ENCODE data around the gene RNF148.

Gene RNF148

DNA sequence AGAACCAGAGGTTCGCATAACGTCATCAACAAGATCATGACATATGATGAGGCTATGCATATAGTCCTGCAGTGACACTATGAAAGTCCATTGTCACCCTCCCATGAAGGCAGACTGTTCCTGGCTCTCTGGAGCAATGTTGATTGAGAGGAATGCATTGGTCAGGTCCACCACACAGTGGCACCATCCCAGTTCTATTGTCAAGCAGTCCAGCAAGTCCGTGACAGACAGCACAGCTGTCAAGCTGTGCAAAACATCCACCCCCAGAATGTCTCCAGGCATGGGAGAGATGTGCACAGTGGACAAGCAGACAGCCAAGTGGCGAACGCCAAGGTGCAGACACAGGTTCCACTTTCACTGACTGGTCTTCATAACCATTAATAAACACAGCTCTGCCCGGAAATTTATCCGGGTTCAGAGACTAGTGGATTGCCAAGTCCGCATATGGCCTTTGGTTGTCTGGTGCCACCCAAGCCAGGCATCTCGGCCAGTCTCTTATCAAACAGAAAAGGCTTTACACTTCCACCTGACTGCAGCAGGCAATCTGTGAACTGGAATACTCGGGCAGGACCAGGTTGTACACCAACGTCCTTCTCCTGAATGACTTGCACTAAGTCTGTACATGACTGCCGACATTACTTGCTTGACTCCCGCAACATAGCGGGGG, 11.0 kb downstream of the RNF148 start:
- H3F3A ChIP-seq (ENCODE audit: insufficient read depth, low read length) = no peaks in the 10 kb centered on the region
- no peak overlapping the region for H2AFZ ChIP-seq (ENCODE audit: low read length)
- H4K20me1 ChIP-seq (ENCODE audit: insufficient read depth, low read length) = no peaks in the 10 kb centered on the region
- no peaks in the 10 kb centered on the region for H3K9me3 ChIP-seq (replicated peaks; ENCODE audit: insufficient read depth, low read length)
- TF ChIP-seq, protein P1, sequence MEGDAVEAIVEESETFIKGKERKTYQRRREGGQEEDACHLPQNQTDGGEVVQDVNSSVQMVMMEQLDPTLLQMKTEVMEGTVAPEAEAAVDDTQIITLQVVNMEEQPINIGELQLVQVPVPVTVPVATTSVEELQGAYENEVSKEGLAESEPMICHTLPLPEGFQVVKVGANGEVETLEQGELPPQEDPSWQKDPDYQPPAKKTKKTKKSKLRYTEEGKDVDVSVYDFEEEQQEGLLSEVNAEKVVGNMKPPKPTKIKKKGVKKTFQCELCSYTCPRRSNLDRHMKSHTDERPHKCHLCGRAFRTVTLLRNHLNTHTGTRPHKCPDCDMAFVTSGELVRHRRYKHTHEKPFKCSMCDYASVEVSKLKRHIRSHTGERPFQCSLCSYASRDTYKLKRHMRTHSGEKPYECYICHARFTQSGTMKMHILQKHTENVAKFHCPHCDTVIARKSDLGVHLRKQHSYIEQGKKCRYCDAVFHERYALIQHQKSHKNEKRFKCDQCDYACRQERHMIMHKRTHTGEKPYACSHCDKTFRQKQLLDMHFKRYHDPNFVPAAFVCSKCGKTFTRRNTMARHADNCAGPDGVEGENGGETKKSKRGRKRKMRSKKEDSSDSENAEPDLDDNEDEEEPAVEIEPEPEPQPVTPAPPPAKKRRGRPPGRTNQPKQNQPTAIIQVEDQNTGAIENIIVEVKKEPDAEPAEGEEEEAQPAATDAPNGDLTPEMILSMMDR (IDR thresholded peaks at IDR 0.05; ENCODE audit: low read length) = no peak
- TF ChIP-seq EZH2 (optimal IDR thresholded peaks at IDR 0.05; ENCODE audit: low read depth, low read length) (no peak), EZH2phosphoT487 (IDR thresholded peaks at IDR 0.05; ENCODE audit: low read length) (no peak)
- no peak overlapping the region for H3K4me3 ChIP-seq (ENCODE audit: low read length)
- H3K27me3 ChIP-seq (replicated peaks; ENCODE audit: insufficient read depth, low read length) = no peaks in the 10 kb centered on the region
- H3K4me2 ChIP-seq (ENCODE audit: low read depth, low read length) = no peak overlapping the region
- peaks cover 10% of the 10 kb centered on the region; the same call in 1 of the 2 replicates for H3K79me2 ChIP-seq (ENCODE audit: low read length)
- no peaks in the 10 kb centered on the region for H3K9me2 ChIP-seq (replicated peaks; ENCODE audit: insufficient read depth, low read length)
- no peak overlapping the region for H3K27ac ChIP-seq (ENCODE audit: low read length)
- H3K36me3 ChIP-seq (replicated peaks; ENCODE audit: insufficient read depth, low read length) = peaks cover 5% of the 10 kb centered on the region; the same call in 1 of the 2 replicates
- H3K4me1 ChIP-seq (ENCODE audit: low read length) = no peaks in the 10 kb centered on the region
- no peak for DNase-seq
- H3K9ac ChIP-seq (ENCODE audit: low read length) = no peak overlapping the region

DNA sequence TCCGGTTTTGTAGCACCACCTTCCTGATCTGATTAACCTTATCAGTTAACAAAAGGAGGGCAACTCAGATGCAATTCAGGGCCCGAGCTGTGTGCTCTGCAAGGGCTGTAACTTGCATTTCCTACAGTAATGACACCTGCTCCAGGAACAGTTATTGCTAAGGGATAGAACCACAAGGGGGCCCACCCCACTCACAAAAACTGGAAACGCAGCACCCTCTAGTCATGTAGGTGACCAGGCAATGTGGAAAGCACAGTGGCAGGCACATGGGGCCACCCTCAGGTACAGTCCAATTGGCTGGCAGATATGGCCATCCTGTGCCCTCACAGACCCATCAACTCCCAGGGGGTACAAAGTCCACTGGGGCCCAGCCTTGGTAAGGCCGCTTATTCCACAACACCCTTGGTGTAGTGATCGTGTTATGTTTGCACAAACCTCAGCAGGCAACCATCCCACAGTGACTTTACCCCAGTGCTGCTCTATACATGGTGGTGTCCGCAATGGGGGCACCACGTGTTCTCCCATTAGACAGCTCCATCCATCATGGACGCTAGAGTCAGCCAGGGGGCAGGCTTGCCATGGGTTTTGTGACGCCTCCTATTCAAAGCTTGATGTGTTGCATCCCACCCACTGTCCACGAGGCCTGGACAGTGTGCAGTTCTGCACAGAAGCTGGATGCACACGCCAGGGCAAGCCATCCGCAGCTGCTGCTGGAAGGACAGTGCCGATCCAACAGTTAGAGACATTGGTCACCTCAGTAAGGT, 13.2 kb downstream of the RNF148 start:
- Histone ChIP-seq H3F3A (ENCODE audit: insufficient read depth, low read length) (no peaks in the 10 kb centered on the region), H3K27ac (ENCODE audit: low read length) (no peak overlapping the region), H3K9ac (ENCODE audit: low read length) (no peak overlapping the region), H3K4me2 (ENCODE audit: low read depth, low read length) (no peak overlapping the region), H3K27me3 (replicated peaks; ENCODE audit: insufficient read depth, low read length) (no peaks in the 10 kb centered on the region), H3K9me3 (replicated peaks; ENCODE audit: insufficient read depth, low read length) (no peaks in the 10 kb centered on the region), H3K79me2 (ENCODE audit: low read length) (peaks cover 4% of the 10 kb centered on the region; the same call in 1 of the 2 replicates), H3K4me1 (ENCODE audit: low read length) (no peaks in the 10 kb centered on the region), H4K20me1 (ENCODE audit: insufficient read depth, low read length) (no peaks in the 10 kb centered on the region), H3K9me2 (replicated peaks; ENCODE audit: insufficient read depth, low read length) (no peaks in the 10 kb centered on the region), H3K4me3 (ENCODE audit: low read length) (no peak overlapping the region), H3K36me3 (replicated peaks; ENCODE audit: insufficient read depth, low read length) (0 out of 2 replicates have a peak, but pooled peaks cover 5% of the 10 kb centered on the region), H2AFZ (ENCODE audit: low read length) (no peak overlapping the region)
- TF ChIP-seq, protein P1 (IDR thresholded peaks at IDR 0.05; ENCODE audit: low read length) = no peak
- TF ChIP-seq EZH2phosphoT487 (IDR thresholded peaks at IDR 0.05; ENCODE audit: low read length) = no peak
- no peak for TF ChIP-seq EZH2 (optimal IDR thresholded peaks at IDR 0.05; ENCODE audit: low read depth, low read length)
- DNase-seq = no peak

DNA sequence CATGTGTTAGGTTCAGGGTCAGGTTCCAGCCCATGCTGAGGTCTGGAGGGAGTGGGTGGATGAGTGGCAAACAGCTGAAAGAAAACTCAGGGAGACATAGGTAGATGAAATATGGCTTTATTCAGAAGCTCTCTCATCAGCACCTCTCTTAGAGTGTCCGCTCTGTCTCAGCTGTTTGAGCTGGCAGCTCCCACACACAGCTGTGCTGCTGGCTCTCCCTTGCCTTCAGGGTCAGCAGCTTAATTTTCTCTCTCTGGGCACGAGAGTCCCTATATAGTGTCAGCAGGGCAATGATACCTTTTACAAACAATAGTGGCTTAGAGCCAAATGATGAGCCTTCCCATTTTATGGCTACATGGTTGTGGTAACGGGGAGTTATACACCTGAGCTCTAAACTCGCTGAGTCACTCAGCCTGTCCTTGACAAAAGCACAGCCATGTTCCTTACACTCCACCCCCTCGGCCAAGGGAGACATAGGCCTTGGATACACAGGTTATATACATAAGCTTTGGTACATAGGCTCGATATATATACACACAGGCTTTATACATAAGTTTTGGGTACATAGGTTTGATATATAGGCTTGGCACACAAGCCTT, 14.2 kb downstream of the RNF148 start:
- no peaks in the 10 kb centered on the region for H3F3A ChIP-seq (ENCODE audit: insufficient read depth, low read length)

More for the DNA sequence above, 14.2 kb downstream of the RNF148 start:
- H3K27ac ChIP-seq (ENCODE audit: low read length) = no peak overlapping the region
- no peaks in the 10 kb centered on the region for H3K9me3 ChIP-seq (replicated peaks; ENCODE audit: insufficient read depth, low read length)
- no peaks in the 10 kb centered on the region for H3K36me3 ChIP-seq (replicated peaks; ENCODE audit: insufficient read depth, low read length)
- no peaks in the 10 kb centered on the region for H4K20me1 ChIP-seq (ENCODE audit: insufficient read depth, low read length)
- no peak overlapping the region for H3K9ac ChIP-seq (ENCODE audit: low read length)
- no peak for DNase-seq
- no peak overlapping the region for H3K4me2 ChIP-seq (ENCODE audit: low read depth, low read length)
- no peak overlapping the region for H3K4me3 ChIP-seq (ENCODE audit: low read length)
- H3K79me2 ChIP-seq (ENCODE audit: low read length) = peaks cover 4% of the 10 kb centered on the region; the same call in 1 of the 2 replicates
- H3K9me2 ChIP-seq (replicated peaks; ENCODE audit: insufficient read depth, low read length) = no peaks in the 10 kb centered on the region
- H3K27me3 ChIP-seq (replicated peaks; ENCODE audit: insufficient read depth, low read length) = no peaks in the 10 kb centered on the region
- no peaks in the 10 kb centered on the region for H3K4me1 ChIP-seq (ENCODE audit: low read length)
- no peak overlapping the region for H2AFZ ChIP-seq (ENCODE audit: low read length)
- TF ChIP-seq, protein P1 (IDR thresholded peaks at IDR 0.05; ENCODE audit: low read length) = no peak
- TF ChIP-seq EZH2phosphoT487 (IDR thresholded peaks at IDR 0.05; ENCODE audit: low read length) = no peak
- TF ChIP-seq EZH2 (optimal IDR thresholded peaks at IDR 0.05; ENCODE audit: low read depth, low read length) = no peak
